ENCODE data around the gene MEIOSIN.
"Not testable (repeated sequence)": the region's sequence is repeated elsewhere in the genome, so short reads cannot be mapped to it uniquely, and the experiment has no call there.

MEIOSIN gene

GRCh38 chr19:45717983-45718650, 15.1 kb upstream of the MEIOSIN start:
- no peak for DNase-seq

- DNase-seq: not testable (repeated sequence)
These were observed 13.2 kb upstream of the MEIOSIN start for GRCh38 chr19:45720065-45720464.

GRCh38 chr19:45728683-45729082, 4.6 kb upstream of the MEIOSIN start:
- not testable (repeated sequence) for DNase-seq

GRCh38 chr19:45729800-45730290, 3.4 kb upstream of the MEIOSIN start:
- DNase-seq: no peak

GRCh38 chr19:45730368-45731288, 2.6 kb upstream of the MEIOSIN start, which contains the start of gene FBXO46:
Gene FBXO46, minus strand, starts transcription at chr19:45730896. Its CDS starts 17,401 bp downstream, at chr19:45713495.
- DNase-seq: peak; percentile 98

GRCh38 chr19:45739498-45740439, 6.5 kb downstream of the MEIOSIN start:
- no peak for DNase-seq

GRCh38 chr19:45742969-45743368, 9.7 kb downstream of the MEIOSIN start:
- DNase-seq: no peak

- DNase-seq: no peak
These were observed 12.4 kb downstream of the MEIOSIN start for GRCh38 chr19:45745606-45746005.

- DNase-seq: no peak
These were observed 13.6 kb downstream of the MEIOSIN start for GRCh38 chr19:45746866-45747265.

- no peak for DNase-seq
These were observed 14.3 kb downstream of the MEIOSIN start for GRCh38 chr19:45747513-45747912.

GRCh38 chr19:45751483-45751882, 18.2 kb downstream of the MEIOSIN start:
- DNase-seq: not testable (repeated sequence)

- no peak for DNase-seq
These were observed 19.4 kb downstream of the MEIOSIN start for GRCh38 chr19:45752639-45753038.

GRCh38 chr19:45753548-45753947, 20.3 kb downstream of the MEIOSIN start:
- DNase-seq: no peak

- no peak for DNase-seq
These were observed 21.1 kb downstream of the MEIOSIN start for GRCh38 chr19:45754323-45754722.

- DNase-seq: no peak
These were observed 24.5 kb downstream of the MEIOSIN start for GRCh38 chr19:45757695-45758094.

- DNase-seq: no peak
These were observed 25.7 kb downstream of the MEIOSIN start for GRCh38 chr19:45758921-45759320.

- DNase-seq: no peak
These were observed 28.5 kb downstream of the MEIOSIN start for GRCh38 chr19:45761714-45762113.

- DNase-seq: no peak
These were observed 29.8 kb downstream of the MEIOSIN start for GRCh38 chr19:45762870-45763631.

GRCh38 chr19:45763691-45764294, 30.6 kb downstream of the MEIOSIN start:
- DNase-seq: peak; percentile 43

GRCh38 chr19:45764475-45764874, 31.2 kb downstream of the MEIOSIN start:
- no peak for DNase-seq

Data from femur (tissue), 1 donor.